ENCODE results near the gene PCCA. TPM values are rescaled to one million over a fixed set of nuclear protein-coding genes. Genes with fewer than 3 reads are reported as not detected.
"Not testable (repeated sequence)": the region's sequence is repeated elsewhere in the genome, so short reads cannot be mapped to it uniquely, and the experiment has no call there.

Gene PCCA
- total and polyA plus RNA-seq, 2 donors (not counting 1 experiment from before 2014, with no cell fraction given) = 4.8 to 17.4 TPM

DNA sequence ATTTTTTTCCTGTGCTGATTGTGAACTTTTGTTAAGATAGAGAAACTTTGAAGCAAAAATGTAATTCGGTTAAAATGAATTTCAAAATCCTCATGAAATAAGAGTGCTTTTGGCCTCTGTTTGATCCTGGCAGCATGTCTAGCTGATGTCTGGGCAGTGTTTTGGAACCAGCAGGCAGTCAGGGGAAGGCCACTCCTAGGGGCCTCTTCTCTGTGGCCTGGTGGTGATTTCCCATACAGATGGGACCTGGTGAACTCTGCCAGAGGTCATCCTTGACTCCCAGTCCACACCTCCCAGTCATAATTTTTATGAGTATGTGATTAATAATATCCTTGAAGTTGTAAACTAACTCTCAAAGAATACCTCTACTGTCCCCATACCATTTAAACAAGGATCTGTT, 226.6 kb downstream of the PCCA start:
- H3K4me1 Mint-ChIP-seq = no peaks in the 10 kb centered on the region
- Histone ChIP-seq H3K4me3 (ENCODE audit: control extremely low read depth in 1 of 5, extremely low read depth in 1 of 5, insufficient read depth in 1 of 5, low read depth in 2 of 5, low read length in 4 of 5) (no peak overlapping the region), H3K79me2 (ENCODE audit: control insufficient read depth, insufficient read depth, low read length) (no peaks in the 10 kb centered on the region), H4K20me1 (ENCODE audit: control insufficient read depth, insufficient read depth, low read length, poor library complexity, severe bottlenecking) (no peaks in the 10 kb centered on the region), H3K4me1 (ENCODE audit: control insufficient read depth in 2 of 2, insufficient read depth in 2 of 2, low read length in 2 of 2) (no peaks in the 10 kb centered on the region), H3K4me2 (replicated peaks; ENCODE audit: low read depth, low read length, poor library complexity, severe bottlenecking) (no peak overlapping the region), H3K36me3 (replicated peaks in 1 of 2; ENCODE audit: control extremely low read depth in 1 of 2, control insufficient read depth in 1 of 2, extremely low read depth in 1 of 2, insufficient read depth in 2 of 2, low read length in 1 of 2) (no peaks in the 10 kb centered on the region), H3K27me3 (replicated peaks in 1 of 4; ENCODE audit: control extremely low read depth in 1 of 4, control insufficient read depth in 3 of 4, insufficient read depth in 4 of 4, low read length in 3 of 4) (no peaks in the 10 kb centered on the region), H3K9ac (ENCODE audit: low read length) (no peak overlapping the region), H3K9me3 (ENCODE audit: control extremely low read depth in 1 of 3, control insufficient read depth in 2 of 3, insufficient read depth in 1 of 3, low read length in 2 of 3) (no peaks in the 10 kb centered on the region), H2AFZ (ENCODE audit: insufficient read depth, low read depth, low read length, poor library complexity, severe bottlenecking) (no peak overlapping the region), H3K27ac (ENCODE audit: low read length in 2 of 2) (no peak overlapping the region)
- ChIA-PET POLR2A (no interaction called here), CTCF (no interaction called here)
- ATAC-seq (ENCODE audit: low read depth) = no peak
- intact Hi-C loops (cut with micrococcal nuclease) = no loop called here
- H3K9me3 Mint-ChIP-seq (ENCODE audit: insufficient read depth) = no peaks in the 10 kb centered on the region
- TF ChIP-seq EZH2 (IDR thresholded peaks at IDR 0.05; ENCODE audit: borderline replicate concordance, insufficient read depth, low read depth, low read length, poor library complexity, severe bottlenecking) = no peak
- TF ChIP-seq, protein P1, sequence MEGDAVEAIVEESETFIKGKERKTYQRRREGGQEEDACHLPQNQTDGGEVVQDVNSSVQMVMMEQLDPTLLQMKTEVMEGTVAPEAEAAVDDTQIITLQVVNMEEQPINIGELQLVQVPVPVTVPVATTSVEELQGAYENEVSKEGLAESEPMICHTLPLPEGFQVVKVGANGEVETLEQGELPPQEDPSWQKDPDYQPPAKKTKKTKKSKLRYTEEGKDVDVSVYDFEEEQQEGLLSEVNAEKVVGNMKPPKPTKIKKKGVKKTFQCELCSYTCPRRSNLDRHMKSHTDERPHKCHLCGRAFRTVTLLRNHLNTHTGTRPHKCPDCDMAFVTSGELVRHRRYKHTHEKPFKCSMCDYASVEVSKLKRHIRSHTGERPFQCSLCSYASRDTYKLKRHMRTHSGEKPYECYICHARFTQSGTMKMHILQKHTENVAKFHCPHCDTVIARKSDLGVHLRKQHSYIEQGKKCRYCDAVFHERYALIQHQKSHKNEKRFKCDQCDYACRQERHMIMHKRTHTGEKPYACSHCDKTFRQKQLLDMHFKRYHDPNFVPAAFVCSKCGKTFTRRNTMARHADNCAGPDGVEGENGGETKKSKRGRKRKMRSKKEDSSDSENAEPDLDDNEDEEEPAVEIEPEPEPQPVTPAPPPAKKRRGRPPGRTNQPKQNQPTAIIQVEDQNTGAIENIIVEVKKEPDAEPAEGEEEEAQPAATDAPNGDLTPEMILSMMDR (IDR thresholded peaks at IDR 0.05) = no peak
- no peak overlapping the region for H3K27ac Mint-ChIP-seq
- no peak overlapping the region for H3K4me3 Mint-ChIP-seq
- no peaks in the 10 kb centered on the region for H3K27me3 Mint-ChIP-seq
- no peak for DNase-seq
- WGBS (ENCODE audit: insufficient coverage) = 100% methylated on average over 1 of the region's 1 CpG

DNA sequence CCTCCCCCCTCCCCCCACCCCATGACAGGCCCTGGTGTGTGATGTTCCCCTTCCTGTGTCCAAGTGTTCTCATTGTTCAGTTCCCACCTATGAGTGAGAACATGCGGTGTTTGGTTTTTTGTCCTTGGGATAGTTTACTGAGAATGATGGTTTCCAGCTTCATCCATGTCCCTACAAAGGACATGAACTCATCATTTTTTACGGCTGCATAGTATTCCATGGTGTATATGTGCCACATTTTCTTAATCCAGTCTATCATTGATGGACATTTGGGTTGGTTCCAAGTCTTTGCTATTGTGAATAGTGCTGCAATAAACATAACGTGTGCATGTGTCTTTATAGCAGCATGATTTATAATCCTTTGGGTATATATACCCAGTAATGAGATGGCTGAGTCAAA, 229.6 kb downstream of the PCCA start:
- H3K79me2 ChIP-seq (ENCODE audit: control insufficient read depth, insufficient read depth, low read length); H3K27me3 ChIP-seq (replicated peaks in 1 of 4; ENCODE audit: control extremely low read depth in 1 of 4, control insufficient read depth in 3 of 4, insufficient read depth in 4 of 4, low read length in 3 of 4); H2AFZ ChIP-seq (ENCODE audit: insufficient read depth, low read depth, low read length, poor library complexity, severe bottlenecking); H4K20me1 ChIP-seq (ENCODE audit: control insufficient read depth, insufficient read depth, low read length, poor library complexity, severe bottlenecking); POLR2A ChIA-PET; H3K9me3 Mint-ChIP-seq (ENCODE audit: insufficient read depth); H3K9ac ChIP-seq (ENCODE audit: low read length); DNase-seq; H3K27ac ChIP-seq (ENCODE audit: low read length in 2 of 2); H3K36me3 ChIP-seq (replicated peaks in 1 of 2; ENCODE audit: control extremely low read depth in 1 of 2, control insufficient read depth in 1 of 2, extremely low read depth in 1 of 2, insufficient read depth in 2 of 2, low read length in 1 of 2); H3K27me3 Mint-ChIP-seq; H3K4me3 ChIP-seq (ENCODE audit: control extremely low read depth in 1 of 5, extremely low read depth in 1 of 5, insufficient read depth in 1 of 5, low read depth in 2 of 5, low read length in 4 of 5); intact Hi-C loops (cut with micrococcal nuclease); H3K4me3 Mint-ChIP-seq; H3K4me2 ChIP-seq (replicated peaks; ENCODE audit: low read depth, low read length, poor library complexity, severe bottlenecking); ATAC-seq (ENCODE audit: low read depth); CTCF ChIA-PET; H3K4me1 Mint-ChIP-seq; H3K27ac Mint-ChIP-seq; H3K4me1 ChIP-seq (ENCODE audit: control insufficient read depth in 2 of 2, insufficient read depth in 2 of 2, low read length in 2 of 2); H3K9me3 ChIP-seq (ENCODE audit: control extremely low read depth in 1 of 3, control insufficient read depth in 2 of 3, insufficient read depth in 1 of 3, low read length in 2 of 3): not testable (repeated sequence)
- no CpG with 5 or more reads among the region's 3 CpGs for WGBS (ENCODE audit: insufficient coverage)
